GM18505 (cell line): Measurements from ENCODE around the gene ZCCHC7.
"Not testable (repeated sequence)": the region's sequence is repeated elsewhere in the genome, so short reads cannot be mapped to it uniquely, and the experiment has no call there.

Experiments
- ATAC-seq: cut with Tn5 transposase; IDR thresholded peaks from one replicate; pipeline ENCODE4 v1.9.1; 2021; ENCODE audit not compliant: unreplicated experiment
- POLR2A ChIP-seq: IDR thresholded peaks from 4 replicates; pipeline ENCODE4 v1.6.1; 2011; ENCODE audit warnings: borderline replicate concordance; ENCODE audit not compliant: insufficient read depth, insufficient read length; ENCODE audit errors: extremely low read depth

Gene ZCCHC7

DNA sequence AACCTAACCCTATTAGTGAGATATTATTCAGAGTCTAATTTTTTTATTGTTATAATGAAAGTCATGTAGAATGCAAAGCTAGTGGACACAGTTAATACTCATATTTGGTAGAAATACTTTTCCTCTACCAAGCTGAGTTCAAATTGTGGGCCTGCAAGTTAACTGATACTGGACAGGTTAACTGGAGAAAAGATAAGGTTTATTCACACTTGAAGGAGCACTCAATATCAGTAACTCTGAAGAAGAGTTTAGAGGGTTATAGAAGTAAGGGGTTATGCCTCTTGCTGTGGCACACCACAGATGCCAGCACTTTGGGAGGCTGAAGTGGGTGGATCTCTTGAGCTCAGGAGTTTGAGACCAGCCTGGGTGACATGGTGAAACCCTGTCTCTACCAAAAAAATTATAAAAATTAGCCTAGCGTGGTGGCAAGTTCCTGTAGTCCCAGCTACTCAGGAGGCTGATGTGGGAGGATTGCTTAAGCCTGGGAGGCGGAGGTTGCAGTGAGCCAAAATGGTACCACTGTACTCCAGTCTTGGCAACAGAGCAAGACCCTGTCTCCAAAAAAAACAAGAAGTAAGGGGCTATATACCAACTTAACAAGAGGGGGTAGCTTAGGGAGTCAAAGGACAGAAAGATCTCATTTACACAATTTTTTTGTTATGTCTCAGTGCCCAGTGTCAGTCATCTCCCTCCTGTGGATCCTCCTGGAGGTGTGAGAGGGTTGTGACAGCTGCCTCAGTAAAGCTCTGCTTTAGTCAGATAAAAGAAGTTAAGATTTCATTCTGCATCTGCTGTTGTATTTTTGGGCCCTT lies 180.9 kb downstream of the ZCCHC7 start:
- no peak for ATAC-seq
- no peak for TF ChIP-seq POLR2A

GRCh38 chr9:37301854-37302172 lies 181.4 kb downstream of the ZCCHC7 start:
- TF ChIP-seq POLR2A: no peak
- no peak for ATAC-seq

- peak; percentile 87 for ATAC-seq
- no peak for TF ChIP-seq POLR2A
Measured at GRCh38 chr9:37302277-37302676, 181.9 kb downstream of the ZCCHC7 start.

GRCh38 chr9:37303272-37303671 lies 182.9 kb downstream of the ZCCHC7 start:
- ATAC-seq: not testable (repeated sequence)

- TF ChIP-seq POLR2A: no peak
- ATAC-seq: peak; percentile 48
Measured at GRCh38 chr9:37309136-37309535, 188.8 kb downstream of the ZCCHC7 start.

DNA sequence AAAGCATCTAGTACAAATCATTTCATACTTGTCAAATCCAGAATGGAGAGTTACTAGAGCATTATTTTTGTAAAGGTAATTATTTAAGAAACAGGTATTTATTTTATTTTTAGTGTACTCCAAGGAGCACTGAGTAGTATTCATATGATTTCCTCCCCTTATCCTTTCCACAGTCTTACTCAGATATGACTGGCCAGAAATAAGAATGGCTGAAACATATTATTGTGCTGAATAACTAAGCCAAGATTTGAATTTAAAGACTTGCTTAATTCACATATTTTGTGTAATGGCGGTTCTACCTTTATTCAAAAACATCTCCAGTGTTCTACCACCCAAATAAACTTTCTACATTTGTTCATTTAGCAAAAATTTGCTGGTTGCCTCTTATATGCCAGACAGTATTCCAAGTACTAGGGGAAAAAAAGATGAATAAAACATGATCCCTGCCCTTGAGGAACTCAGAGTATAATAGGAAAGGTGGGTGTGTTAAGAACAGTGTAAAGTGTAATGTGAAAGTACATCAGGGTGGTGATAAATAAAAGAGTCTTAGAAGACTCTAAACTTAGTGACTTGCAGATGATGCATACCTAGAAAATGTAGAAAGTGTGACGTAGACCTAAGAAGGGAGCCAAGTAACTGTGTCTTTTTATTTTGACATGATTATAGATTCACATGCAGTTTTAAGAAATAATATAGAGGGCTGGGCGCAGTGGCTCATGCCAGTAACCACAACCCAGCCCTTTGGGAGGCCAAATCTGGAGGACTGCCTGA lies 191.7 kb downstream of the ZCCHC7 start:
- no peak for TF ChIP-seq POLR2A
- ATAC-seq: no peak

DNA sequence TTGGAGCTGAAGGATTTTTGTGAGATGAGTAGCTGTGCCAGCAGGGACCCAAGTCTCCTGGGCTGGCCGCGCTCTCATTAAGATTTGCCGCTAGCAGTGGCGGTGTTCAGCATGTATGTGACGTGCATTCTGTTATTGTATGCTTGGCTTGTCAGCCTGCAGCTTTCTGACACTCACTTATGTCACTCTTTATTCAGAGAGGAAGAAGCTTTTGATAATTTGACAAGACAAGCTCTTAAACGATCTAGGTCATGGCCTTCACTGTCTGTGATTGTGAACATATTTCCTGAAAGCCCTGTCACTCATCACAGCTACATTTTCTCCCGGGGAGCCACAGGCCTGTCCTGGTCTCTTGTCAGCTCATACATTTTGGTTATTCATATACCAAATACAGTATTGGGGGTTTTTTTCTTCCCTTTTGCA lies 203.9 kb downstream of the ZCCHC7 start:
- ATAC-seq: peak; percentile 54
- TF ChIP-seq POLR2A: no peak

DNA sequence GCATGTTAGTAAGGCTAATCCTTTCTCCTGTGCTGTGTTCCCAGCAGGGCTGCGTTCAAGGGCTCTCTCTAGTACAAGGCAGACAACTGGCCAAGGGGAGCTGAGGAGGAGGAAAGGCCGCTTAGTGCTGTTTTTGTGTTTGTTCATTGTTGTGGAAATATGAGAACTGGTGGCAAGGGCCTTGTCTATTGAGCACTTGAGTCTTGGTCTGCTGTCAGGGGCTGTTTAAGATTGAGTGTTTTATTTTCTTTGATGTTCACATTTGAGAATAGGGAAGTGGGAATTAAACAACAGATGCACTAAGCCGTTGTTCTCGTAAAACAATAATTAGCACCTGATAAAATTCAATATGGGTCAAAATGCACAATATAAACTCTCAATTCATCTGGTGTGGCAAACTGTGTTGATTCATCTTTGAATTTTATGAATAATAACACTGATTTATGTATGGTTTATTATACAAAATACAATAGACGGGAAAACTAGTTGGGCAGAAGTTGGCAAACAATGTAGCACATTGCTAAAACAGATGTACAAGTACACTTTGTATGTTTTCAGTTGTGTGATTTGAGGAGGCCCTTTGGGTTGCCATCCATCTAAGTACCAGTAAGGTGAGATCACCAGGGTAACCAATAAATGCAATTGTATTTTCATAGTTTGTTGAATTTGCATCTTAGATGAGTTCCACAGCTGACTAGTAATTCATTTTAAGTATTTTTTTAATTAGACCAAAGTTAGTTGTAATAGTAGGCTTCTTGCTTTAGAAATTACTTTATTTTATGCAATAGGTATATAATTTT lies 204.5 kb downstream of the ZCCHC7 start:
- peak; percentile 36 for ATAC-seq
- TF ChIP-seq POLR2A: peak; percentile 30

- ATAC-seq: no peak
- no peak for TF ChIP-seq POLR2A
Measured at GRCh38 chr9:37325778-37326177, 205.4 kb downstream of the ZCCHC7 start.

- no peak for ATAC-seq
- TF ChIP-seq POLR2A: no peak
Measured at GRCh38 chr9:37327553-37327952, 207.2 kb downstream of the ZCCHC7 start.

- no peak for TF ChIP-seq POLR2A
- ATAC-seq: no peak
Measured at GRCh38 chr9:37328556-37329227, 208.3 kb downstream of the ZCCHC7 start.

DNA sequence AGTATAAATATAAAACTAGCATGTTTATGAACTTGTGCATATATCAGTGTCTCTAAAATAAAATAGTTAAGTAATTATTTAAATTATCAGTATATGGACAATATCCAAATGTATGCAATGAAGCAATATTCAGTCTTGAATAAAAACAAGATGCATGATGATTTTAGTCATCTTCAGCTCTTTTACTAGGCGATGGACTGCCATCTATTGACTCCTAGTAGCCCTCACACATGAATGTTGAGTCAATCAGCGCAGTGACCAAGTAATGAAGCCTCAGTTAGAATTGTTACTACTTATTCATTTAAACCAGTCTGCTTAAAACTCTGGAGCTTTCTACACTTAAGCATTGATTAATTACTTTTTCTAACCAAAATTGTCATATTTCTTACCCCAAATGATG lies 209.2 kb downstream of the ZCCHC7 start:
- no peak for TF ChIP-seq POLR2A
- ATAC-seq: no peak

GRCh38 chr9:37331871-37332270 lies 211.5 kb downstream of the ZCCHC7 start:
- ATAC-seq: no peak
- no peak for TF ChIP-seq POLR2A

DNA sequence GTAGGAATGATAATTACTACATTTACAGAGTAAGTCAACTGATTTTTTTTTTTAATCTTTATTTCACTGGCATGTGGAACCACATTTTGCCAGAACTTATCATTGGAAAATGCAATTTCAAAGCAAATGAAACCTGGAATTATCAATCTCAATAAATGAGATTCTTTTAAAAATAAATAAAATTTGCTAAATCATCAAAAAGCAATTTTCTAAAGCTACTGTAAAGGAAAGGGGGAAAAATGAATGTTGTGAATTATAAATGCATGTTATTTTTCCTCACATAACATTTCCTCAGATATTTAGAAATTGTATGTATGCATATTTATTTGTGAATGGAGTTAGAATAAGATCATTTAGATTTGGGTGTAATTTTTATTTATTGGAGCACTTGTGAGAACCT lies 212.2 kb downstream of the ZCCHC7 start:
- TF ChIP-seq POLR2A: no peak
- ATAC-seq: no peak

DNA sequence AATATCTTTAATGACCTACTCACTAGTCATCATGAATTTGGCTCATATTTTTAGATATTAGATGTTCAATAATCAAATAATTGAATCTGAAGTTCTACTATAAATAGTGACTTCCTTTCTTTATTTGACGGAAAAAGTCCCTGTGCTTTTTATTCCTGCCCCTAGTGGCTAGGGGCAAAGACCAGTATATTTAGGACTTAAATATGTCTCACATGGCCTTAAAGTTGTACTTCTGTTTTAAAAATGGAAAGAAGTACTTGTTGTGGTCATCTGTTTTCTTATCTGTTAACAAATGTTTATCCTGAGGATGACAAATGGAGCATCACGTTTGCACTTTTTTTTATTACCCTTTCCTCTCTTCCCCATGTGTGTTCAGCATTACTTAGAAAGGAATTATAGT lies 212.9 kb downstream of the ZCCHC7 start:
- no peak for ATAC-seq
- no peak for TF ChIP-seq POLR2A
